ENCODE measurements around the gene DRD4.

DNA sequence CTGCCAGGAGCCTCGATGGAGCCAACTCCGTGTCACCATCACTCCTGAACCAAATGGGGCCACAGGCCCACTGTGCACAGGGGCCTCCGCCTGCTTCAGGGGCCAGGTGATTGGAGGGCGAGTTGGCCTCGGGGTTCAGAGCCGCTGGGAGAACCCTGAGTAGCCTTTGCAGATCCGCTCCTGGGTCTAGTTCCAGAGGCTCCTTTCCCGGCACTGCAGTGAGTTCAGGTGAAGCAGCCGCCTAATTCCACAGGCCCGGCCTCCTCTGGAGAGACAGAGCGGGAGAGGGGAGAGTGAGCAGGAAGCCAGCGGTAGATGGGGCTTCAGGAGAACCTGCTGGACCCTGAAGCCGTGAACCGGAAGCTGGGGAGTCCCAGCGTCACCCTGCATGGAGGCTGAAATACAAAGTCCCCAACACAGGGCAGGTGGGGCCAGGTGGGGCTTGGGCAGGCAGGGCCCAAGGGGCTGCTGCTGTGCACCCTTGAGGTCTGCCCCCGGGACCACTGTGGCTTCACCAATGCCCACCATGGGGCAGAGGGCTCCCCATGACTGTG, 22.5 kb downstream of the DRD4 start:
- TF ChIP-seq, protein P1, sequence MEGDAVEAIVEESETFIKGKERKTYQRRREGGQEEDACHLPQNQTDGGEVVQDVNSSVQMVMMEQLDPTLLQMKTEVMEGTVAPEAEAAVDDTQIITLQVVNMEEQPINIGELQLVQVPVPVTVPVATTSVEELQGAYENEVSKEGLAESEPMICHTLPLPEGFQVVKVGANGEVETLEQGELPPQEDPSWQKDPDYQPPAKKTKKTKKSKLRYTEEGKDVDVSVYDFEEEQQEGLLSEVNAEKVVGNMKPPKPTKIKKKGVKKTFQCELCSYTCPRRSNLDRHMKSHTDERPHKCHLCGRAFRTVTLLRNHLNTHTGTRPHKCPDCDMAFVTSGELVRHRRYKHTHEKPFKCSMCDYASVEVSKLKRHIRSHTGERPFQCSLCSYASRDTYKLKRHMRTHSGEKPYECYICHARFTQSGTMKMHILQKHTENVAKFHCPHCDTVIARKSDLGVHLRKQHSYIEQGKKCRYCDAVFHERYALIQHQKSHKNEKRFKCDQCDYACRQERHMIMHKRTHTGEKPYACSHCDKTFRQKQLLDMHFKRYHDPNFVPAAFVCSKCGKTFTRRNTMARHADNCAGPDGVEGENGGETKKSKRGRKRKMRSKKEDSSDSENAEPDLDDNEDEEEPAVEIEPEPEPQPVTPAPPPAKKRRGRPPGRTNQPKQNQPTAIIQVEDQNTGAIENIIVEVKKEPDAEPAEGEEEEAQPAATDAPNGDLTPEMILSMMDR (IDR thresholded peaks at IDR 0.05; ENCODE audit: poor library complexity): no peak
- TF ChIP-seq EZH2 (IDR thresholded peaks at IDR 0.05; ENCODE audit: borderline replicate concordance): no peak
